GM23248 (cell line): ENCODE measurements around the gene PAN2.

Experiments
- EZH2 ChIP-seq: fragments of 200-600 bp; sonication (generic); IDR thresholded peaks from 2 replicates; pipeline ENCODE4 v1.6.1; 2018; ENCODE audit warnings: antibody characterized with exemption, mild to moderate bottlenecking; ENCODE audit not compliant: insufficient read depth, poor library complexity, severe bottlenecking
- EZH2phosphoT487 ChIP-seq: fragments of 200-600 bp; sonication (generic); IDR thresholded peaks from 2 replicates; pipeline ENCODE4 v1.6.1; 2018; ENCODE audit warnings: antibody characterized with exemption, moderate library complexity, mild to moderate bottlenecking, low read depth; ENCODE audit not compliant: insufficient read depth

DNA sequence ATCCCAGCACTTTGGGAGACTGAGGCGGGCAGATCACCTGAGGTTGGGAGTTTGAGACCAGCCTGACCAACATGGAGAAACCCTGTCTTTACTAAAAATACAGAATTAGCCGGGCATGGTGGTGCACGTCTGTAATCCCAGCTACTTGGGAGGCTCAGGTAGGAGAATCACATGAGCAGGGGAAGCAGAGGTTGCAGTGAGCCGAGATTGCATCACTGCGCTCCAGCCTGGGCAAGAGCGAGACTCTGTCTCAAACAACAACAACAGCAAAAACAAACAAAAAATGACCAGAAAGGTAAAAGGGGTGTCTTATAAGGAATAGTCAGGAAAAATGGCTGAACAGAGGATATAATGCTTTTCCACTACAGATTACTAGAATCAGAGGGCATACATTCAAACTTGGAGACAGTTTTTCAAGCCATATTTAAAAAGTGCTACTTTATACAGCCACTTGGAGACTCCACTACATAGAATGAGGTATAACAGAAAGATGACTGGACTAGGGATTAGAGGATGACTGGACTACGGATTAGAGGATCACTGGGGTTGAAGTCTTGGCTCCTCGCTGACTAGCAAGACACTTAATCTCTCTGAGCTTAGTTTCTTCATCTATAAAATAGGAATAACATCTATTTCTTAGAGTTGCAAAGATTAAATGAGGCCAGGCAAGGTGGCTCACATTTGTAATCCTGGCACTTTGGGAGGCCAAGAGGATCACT, 28.8 kb downstream of the PAN2 start:
- no peak for TF ChIP-seq EZH2
- TF ChIP-seq EZH2phosphoT487: no peak
